A204.1 (cell line): ENCODE data around the gene TLE4.
"Not testable (repeated sequence)": the region's sequence is repeated elsewhere in the genome, so short reads cannot be mapped to it uniquely, and the experiment has no call there.

Experiments
- FAIRE-seq: peaks from 2 replicates; lab custom pipeline; 2012; peaks lifted over from hg19 to GRCh38; lab: Jason Lieb, UNC

TLE4 gene

GRCh38 chr9:79741381-79741780 is 169.6 kb downstream of the TLE4 start:
- FAIRE-seq: no peak

DNA sequence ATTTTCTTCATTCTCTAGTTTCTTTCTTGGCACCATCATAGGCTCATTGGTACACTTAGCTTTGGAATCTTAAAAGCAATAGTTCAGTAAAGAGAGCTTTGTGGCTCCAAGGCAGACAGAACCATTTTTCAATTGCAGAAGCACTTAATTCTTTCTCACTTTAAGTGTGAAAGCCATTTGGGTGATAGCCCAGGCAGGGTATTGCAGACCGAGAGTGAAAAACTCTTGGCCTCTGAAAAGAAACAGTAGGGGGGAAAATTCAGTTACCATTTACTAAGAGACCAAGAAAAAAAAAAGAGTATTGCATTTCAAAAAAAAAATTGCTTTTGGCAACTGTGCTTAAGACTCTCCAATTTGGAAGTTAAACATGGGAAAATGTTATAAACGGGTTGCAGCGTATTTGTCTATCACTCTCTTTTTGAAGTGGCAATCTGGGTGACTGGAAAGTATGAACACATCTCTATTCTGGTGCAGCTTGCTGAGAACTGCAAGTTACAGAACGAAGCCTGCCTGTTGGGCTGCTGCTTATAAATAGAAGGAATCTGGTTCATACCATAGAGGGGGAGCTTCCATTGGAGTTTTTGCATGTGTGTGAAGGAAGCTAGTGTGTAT is 170.5 kb downstream of the TLE4 start:
- FAIRE-seq: no peak

- FAIRE-seq: no peak
Measured at GRCh38 chr9:79744521-79744920, 172.8 kb downstream of the TLE4 start.

DNA sequence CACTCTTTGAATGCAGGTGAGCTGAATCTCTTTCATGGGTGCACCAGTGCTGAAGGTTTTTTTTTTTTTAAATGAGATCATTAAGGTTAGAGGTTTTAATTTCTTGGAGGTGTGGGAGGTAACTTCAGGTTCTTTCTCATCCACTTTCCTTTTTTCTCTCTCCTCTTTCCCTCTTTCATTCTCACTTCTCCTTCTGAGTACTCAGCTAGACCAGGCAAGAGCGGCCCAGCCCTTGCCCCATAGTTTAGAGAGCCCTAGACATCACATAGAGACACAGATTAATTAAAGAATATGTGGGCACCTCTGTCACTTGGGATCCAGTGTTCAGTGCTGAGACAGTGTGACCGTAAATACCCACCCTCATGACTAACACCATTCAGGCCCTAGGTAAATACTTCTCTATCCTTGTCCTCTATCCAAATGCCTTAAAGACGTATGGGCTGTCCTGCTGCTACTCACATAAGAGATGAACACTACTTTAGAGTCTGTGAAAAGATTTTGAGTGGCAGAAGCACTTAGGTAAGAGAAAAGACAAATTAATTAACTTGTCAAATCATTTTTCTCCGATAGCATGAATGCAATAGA is 174.1 kb downstream of the TLE4 start:
- FAIRE-seq: no peak

- not testable (repeated sequence) for FAIRE-seq
Measured at GRCh38 chr9:79751895-79752466, 180.2 kb downstream of the TLE4 start.

- FAIRE-seq: no peak
Measured at GRCh38 chr9:79756414-79756813, 184.6 kb downstream of the TLE4 start.

DNA sequence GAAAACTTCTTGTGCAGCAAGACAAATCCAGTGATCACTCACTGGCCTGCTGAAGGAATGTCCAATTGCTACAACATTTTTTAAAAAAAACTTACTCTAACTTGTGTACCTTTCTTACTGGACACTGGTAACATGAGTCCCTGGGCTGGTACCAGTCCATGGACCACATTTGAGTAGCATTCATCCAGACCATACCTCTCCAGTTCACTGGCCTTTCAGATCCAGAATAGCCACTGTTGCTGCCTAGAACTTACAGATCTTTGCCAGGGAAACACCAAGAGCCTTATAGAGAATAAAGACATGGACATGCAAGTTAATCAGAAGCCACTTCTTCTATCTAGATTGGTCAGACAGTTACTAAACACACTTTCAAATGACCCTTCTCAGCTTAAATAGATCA is 185.3 kb downstream of the TLE4 start:
- FAIRE-seq: no peak

DNA sequence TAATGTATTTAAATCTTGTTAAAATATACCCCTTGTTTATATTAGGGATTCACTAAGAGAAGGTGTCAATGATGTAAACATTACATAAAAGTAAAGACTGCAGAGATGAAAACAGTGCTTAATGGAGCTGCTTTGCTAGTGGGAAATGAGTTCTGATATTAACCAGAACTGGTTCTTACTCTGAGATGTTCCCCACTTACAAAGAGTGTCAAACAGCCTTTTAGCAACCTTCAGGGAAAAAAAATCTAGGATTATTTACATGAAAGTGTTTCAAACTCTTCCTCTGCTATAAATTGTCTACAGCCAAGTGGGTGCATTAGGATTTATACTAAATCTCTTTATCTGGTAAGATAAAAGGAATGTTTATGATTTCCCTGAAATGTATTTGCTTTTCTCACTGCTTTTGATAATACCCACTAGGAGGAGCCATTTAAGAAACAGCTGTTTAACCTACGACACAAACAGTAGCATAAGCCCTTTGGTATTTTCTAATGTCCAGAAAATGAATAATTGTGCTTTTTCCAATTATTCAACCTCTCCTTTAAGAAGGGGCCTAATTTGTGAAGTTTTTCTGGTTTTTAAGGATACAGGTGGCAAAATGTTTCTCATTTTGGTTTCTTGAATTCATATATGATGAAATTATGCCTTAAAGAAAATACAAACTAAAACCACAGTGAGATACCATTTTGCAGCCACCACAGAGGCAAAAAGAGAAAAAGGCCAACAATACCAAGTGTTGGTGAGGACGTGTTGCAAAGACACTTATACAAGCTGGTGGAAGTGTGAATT is 186.3 kb downstream of the TLE4 start:
- no peak for FAIRE-seq

GRCh38 chr9:79759460-79759859 is 187.7 kb downstream of the TLE4 start:
- no peak for FAIRE-seq

- FAIRE-seq: no peak
Measured at GRCh38 chr9:79762070-79762469, 190.3 kb downstream of the TLE4 start.

DNA sequence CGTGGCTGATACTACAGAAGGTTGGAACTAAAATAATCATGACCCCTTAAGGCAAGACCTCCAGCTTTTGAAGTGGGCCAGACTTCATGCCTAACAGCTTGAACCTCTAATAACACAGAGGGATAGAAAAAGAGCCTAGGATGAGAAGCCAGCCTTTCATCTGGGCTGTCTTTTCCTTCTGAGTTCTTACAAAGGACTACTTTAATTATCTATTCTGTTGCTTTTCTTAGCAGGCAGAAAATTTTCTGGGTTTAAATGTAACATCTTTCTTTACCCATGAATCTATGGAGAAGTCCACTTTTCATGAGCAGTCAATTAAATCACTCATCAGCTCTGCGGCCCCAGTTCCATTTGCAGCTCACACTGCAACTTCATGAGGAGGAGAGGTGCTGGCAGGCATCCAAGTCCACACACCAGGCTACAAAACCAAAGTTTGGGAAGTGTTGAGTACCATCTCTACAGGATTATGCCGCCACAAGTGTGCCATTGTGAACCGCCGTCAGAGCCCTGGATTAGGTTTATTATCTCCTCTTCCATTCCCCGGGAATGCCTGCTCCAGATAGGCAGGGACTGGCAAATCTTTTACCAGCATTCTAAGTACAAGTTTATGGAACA is 192.0 kb downstream of the TLE4 start:
- no peak for FAIRE-seq

- no peak for FAIRE-seq
Measured at GRCh38 chr9:79764374-79764773, 192.6 kb downstream of the TLE4 start.

GRCh38 chr9:79765466-79765865 is 193.7 kb downstream of the TLE4 start:
- FAIRE-seq: no peak

DNA sequence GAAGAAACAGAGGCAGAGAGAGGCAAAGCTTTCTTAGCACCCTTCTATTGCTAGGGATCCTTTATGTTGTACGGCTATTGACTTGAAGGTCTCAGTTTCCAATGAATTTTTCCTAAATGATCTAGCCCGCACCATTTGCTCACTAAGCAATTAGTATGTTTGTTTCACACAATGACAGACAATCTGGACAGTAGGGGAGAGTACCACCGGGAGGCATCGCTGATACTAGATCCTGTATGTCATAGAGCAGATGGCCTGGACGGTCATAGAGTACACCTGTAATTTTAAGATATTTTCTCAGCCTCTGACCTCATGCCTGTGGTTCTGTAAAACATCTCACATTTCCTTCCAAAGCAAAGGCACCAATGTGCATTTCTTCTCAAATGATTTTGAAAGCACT is 194.3 kb downstream of the TLE4 start:
- FAIRE-seq: no peak

GRCh38 chr9:79768194-79768593 is 196.4 kb downstream of the TLE4 start:
- no peak for FAIRE-seq

DNA sequence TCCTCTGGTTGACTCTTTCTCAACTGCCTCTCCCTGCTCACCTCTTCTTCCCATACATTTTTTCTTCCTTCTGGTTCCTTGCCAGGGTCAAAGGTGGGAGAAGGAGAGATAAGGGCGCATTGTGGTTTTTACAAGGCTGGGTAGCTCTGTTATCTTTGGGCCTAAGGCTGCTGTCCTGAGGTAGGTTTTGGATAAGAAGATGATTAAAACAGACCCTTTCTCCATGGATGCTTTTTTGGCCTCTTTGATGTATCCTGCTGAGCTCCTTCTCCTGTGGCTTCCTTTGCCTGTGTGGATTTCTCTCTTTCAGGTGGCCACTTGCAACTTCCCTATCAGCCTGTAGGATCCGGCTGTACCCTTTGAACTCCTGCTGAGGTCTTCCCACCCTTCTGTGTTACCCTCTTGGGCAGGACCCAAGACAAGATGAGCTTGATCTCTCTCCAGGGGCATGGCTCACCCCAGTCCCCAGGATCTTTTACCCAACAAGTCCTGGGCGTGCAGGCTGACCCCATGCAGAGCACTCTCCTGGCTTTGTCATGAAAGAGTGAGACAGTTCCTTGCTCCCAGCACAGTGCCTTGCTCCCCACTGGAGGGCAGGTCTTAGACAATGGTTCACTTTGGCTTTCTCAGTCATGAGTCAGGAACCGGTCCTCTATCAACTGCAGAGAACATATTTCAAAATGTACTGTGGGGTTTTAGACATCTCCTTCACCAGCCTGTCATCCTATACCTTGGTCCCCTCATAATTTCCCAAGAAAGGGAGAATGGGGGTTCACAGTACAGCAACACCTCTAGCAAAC is 197.9 kb downstream of the TLE4 start:
- no peak for FAIRE-seq

DNA sequence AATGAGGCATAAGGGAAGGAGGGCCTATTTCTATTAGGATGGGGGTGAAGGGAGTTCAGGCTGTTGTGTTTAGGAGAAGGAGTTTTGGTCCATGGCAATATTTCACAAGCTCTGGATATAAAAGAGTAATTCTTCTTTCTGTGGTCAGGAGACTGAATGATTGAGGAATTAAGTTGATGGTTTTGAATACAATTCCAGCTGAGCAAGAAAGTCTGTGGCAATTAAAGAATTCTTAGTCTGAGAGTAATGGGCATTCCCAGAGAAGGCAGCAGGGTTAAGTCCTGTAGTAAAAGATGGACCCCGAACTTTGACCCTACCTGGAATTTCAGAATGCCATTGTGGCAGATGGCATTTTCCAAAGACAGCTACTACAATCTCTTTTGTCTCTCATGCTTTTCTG is 202.6 kb downstream of the TLE4 start:
- no peak for FAIRE-seq
